ENCODE data around the gene GPATCH8.

GPATCH8 gene

DNA sequence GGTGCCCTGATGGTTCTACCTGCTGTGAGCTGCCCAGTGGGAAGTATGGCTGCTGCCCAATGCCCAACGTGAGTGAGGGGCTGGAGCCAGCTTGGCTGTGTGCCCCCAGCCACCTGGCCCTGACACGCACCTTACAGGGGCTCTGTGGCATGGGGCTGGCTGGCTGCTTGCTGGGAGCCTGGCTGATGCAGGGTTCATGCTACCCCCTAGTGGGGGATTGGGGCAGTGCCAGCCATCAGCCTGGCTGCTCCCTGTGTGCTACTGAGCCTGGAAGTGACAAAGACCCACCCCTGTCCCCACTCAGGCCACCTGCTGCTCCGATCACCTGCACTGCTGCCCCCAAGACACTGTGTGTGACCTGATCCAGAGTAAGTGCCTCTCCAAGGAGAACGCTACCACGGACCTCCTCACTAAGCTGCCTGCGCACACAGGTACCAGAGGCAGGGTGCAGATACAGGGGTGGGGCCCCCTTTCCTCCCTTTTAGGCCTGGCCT is 152.4 kb downstream of the GPATCH8 start:
- TF ChIP-seq POLR2A (IDR thresholded peaks at IDR 0.05; ENCODE audit: low read length) (no peak), GATA1 (IDR thresholded peaks at IDR 0.05; ENCODE audit: low read depth, low read length) (no peak)
- DNase-seq: peak; percentile 76 to 86

GRCh38 chr17:44349553-44350070 is 153.6 kb downstream of the GPATCH8 start:
- DNase-seq: no peak

DNA sequence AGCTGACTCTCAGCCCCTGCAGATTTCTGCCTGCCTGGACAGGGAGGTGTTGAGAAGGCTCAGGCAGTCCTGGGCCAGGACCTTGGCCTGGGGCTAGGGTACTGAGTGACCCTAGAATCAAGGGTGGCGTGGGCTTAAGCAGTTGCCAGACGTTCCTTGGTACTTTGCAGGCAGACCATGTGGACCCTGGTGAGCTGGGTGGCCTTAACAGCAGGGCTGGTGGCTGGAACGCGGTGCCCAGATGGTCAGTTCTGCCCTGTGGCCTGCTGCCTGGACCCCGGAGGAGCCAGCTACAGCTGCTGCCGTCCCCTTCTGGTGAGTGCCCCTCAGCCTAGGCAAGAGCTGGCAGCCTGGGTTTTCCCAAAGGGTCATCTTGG is 154.2 kb downstream of the GPATCH8 start:
- TF ChIP-seq POLR2A (IDR thresholded peaks at IDR 0.05; ENCODE audit: low read length) (no peak), GATA1 (IDR thresholded peaks at IDR 0.05; ENCODE audit: low read depth, low read length) (no peak)
- no peak for DNase-seq

More at GRCh38 chr17:44349553-44350070, 153.6 kb downstream of the GPATCH8 start:
- TF ChIP-seq GATA1 (IDR thresholded peaks at IDR 0.05; ENCODE audit: low read depth, low read length) (no peak), POLR2A (IDR thresholded peaks at IDR 0.05; ENCODE audit: low read length) (no peak)

GRCh38 chr17:44348234-44348987 is 154.8 kb downstream of the GPATCH8 start:
- no peak for TF ChIP-seq POLR2A (IDR thresholded peaks at IDR 0.05; ENCODE audit: low read length)
- no peak for TF ChIP-seq GATA1 (IDR thresholded peaks at IDR 0.05; ENCODE audit: low read depth, low read length)
- no peak for DNase-seq
